ENCODE results near the gene DTNBP1.

DTNBP1 gene

GRCh38 chr6:15474196-15474595 is 188.6 kb downstream of the DTNBP1 start:
- H3K79me2 ChIP-seq (ENCODE audit: low read length) = peaks cover 23% of the 10 kb centered on the region
- no peaks in the 10 kb centered on the region for H3K9me2 ChIP-seq (replicated peaks; ENCODE audit: insufficient read depth, low read length)
- H3K4me3 ChIP-seq (ENCODE audit: low read length) = no peak overlapping the region
- H3F3A ChIP-seq (ENCODE audit: insufficient read depth, low read length) = 0 out of 2 replicates have a peak, but pooled peaks cover 5% of the 10 kb centered on the region
- no peaks in the 10 kb centered on the region for H3K27me3 ChIP-seq (replicated peaks; ENCODE audit: insufficient read depth, low read length)
- H3K27ac ChIP-seq (ENCODE audit: low read length) = peak overlapping the region; percentile 57; the same call in 1 of the 2 replicates
- peaks cover 17% of the 10 kb centered on the region; the same call in 1 of the 2 replicates for H3K4me1 ChIP-seq (ENCODE audit: low read length)
- H2AFZ ChIP-seq (ENCODE audit: low read length) = no peak overlapping the region
- no peaks in the 10 kb centered on the region for H3K9me3 ChIP-seq (replicated peaks; ENCODE audit: insufficient read depth, low read length)
- DNase-seq = no peak
- H3K9ac ChIP-seq (ENCODE audit: low read length) = no peak overlapping the region
- H4K20me1 ChIP-seq (ENCODE audit: insufficient read depth, low read length) = no peaks in the 10 kb centered on the region
- H3K4me2 ChIP-seq (ENCODE audit: low read depth, low read length) = no peak overlapping the region
- TF ChIP-seq CTCF (IDR thresholded peaks at IDR 0.05; ENCODE audit: low read length) = no peak
- no peak for TF ChIP-seq EZH2 (optimal IDR thresholded peaks at IDR 0.05; ENCODE audit: low read depth, low read length)
- no peak for TF ChIP-seq EZH2phosphoT487 (IDR thresholded peaks at IDR 0.05; ENCODE audit: low read length)
- no peaks in the 10 kb centered on the region for H3K36me3 ChIP-seq (replicated peaks; ENCODE audit: insufficient read depth, low read length)

- Histone ChIP-seq H3K9me2 (replicated peaks; ENCODE audit: insufficient read depth, low read length) (no peaks in the 10 kb centered on the region), H3K9me3 (replicated peaks; ENCODE audit: insufficient read depth, low read length) (no peaks in the 10 kb centered on the region), H3K79me2 (ENCODE audit: low read length) (peaks cover 23% of the 10 kb centered on the region), H3K36me3 (replicated peaks; ENCODE audit: insufficient read depth, low read length) (no peaks in the 10 kb centered on the region), H3F3A (ENCODE audit: insufficient read depth, low read length) (0 out of 2 replicates have a peak, but pooled peaks cover 5% of the 10 kb centered on the region), H3K27ac (ENCODE audit: low read length) (no peak overlapping the region), H4K20me1 (ENCODE audit: insufficient read depth, low read length) (no peaks in the 10 kb centered on the region), H2AFZ (ENCODE audit: low read length) (no peak overlapping the region), H3K9ac (ENCODE audit: low read length) (no peak overlapping the region), H3K27me3 (replicated peaks; ENCODE audit: insufficient read depth, low read length) (no peaks in the 10 kb centered on the region), H3K4me3 (ENCODE audit: low read length) (no peak overlapping the region), H3K4me2 (ENCODE audit: low read depth, low read length) (no peak overlapping the region), H3K4me1 (ENCODE audit: low read length) (peaks cover 17% of the 10 kb centered on the region; the same call in 1 of the 2 replicates)
- TF ChIP-seq EZH2 (optimal IDR thresholded peaks at IDR 0.05; ENCODE audit: low read depth, low read length) = no peak
- TF ChIP-seq EZH2phosphoT487 (IDR thresholded peaks at IDR 0.05; ENCODE audit: low read length) = no peak
- TF ChIP-seq CTCF (IDR thresholded peaks at IDR 0.05; ENCODE audit: low read length) = no peak
- no peak for DNase-seq
Measured at GRCh38 chr6:15473741-15474161, 189.1 kb downstream of the DTNBP1 start.

- H3K79me2 ChIP-seq (ENCODE audit: low read length) = peaks cover 20% of the 10 kb centered on the region
- H3K27ac ChIP-seq (ENCODE audit: low read length) = no peak overlapping the region
- H3K9me2 ChIP-seq (replicated peaks; ENCODE audit: insufficient read depth, low read length) = no peaks in the 10 kb centered on the region
- TF ChIP-seq EZH2 (optimal IDR thresholded peaks at IDR 0.05; ENCODE audit: low read depth, low read length) = no peak
- no peaks in the 10 kb centered on the region for H4K20me1 ChIP-seq (ENCODE audit: insufficient read depth, low read length)
- H3K27me3 ChIP-seq (replicated peaks; ENCODE audit: insufficient read depth, low read length) = no peaks in the 10 kb centered on the region
- H3K9ac ChIP-seq (ENCODE audit: low read length) = no peak overlapping the region
- H3K4me1 ChIP-seq (ENCODE audit: low read length) = peaks cover 17% of the 10 kb centered on the region; the same call in 1 of the 2 replicates
- H2AFZ ChIP-seq (ENCODE audit: low read length) = no peak overlapping the region
- no peak overlapping the region for H3K4me3 ChIP-seq (ENCODE audit: low read length)
- H3K9me3 ChIP-seq (replicated peaks; ENCODE audit: insufficient read depth, low read length) = no peaks in the 10 kb centered on the region
- DNase-seq = no peak
- no peak overlapping the region for H3K4me2 ChIP-seq (ENCODE audit: low read depth, low read length)
- H3K36me3 ChIP-seq (replicated peaks; ENCODE audit: insufficient read depth, low read length) = no peaks in the 10 kb centered on the region
- H3F3A ChIP-seq (ENCODE audit: insufficient read depth, low read length) = 0 out of 2 replicates have a peak, but pooled peaks cover 5% of the 10 kb centered on the region
Measured at GRCh38 chr6:15473174-15473573, 189.7 kb downstream of the DTNBP1 start.
